K562 (cell line): ENCODE results near the gene NFIC. TPM values are rescaled to one million over a fixed set of nuclear protein-coding genes. Genes with fewer than 3 reads are reported as not detected.

Experiments used
- CBX1 ChIP-seq: sonication (generic); IDR thresholded peaks from 2 replicates; pipeline ENCODE4 v1.6.1; 2016; ENCODE audit warnings: antibody characterized with exemption, low read depth, mild to moderate bottlenecking
- ELF1 ChIP-seq: fragments of 200-800 bp; sonication (Bioruptor generic); IDR thresholded peaks from 2 replicates; pipeline ENCODE4 v1.6.1; 2016; ENCODE audit warnings: missing genetic modification characterization, missing compliant biosample characterization
- ETS2 ChIP-seq: IDR thresholded peaks from 2 replicates; pipeline ENCODE4 v1.6.1; 2016; ENCODE audit warnings: borderline replicate concordance, missing genetic modification characterization, mild to moderate bottlenecking, moderate library complexity, missing compliant biosample characterization; ENCODE audit not compliant: poor library complexity, severe bottlenecking
- PYGO2 ChIP-seq: fragments of 450-650 bp; IDR thresholded peaks from 2 replicates; pipeline ENCODE4 v1.6.1; 2016; ENCODE audit warnings: mild to moderate bottlenecking, missing genetic modification characterization, moderate library complexity, missing compliant biosample characterization
- SRSF3 ChIP-seq: fragments of 200-400 bp; formaldehyde crosslinking; IDR thresholded peaks from 2 replicates; pipeline ENCODE4 v1.6.1; 2016; ENCODE audit warnings: mild to moderate bottlenecking, low read length, moderate library complexity; ENCODE audit not compliant: insufficient read depth
- ZNF311 ChIP-seq: fragments of 250-450 bp; sonication (Bioruptor Pico); IDR thresholded peaks from 2 replicates; pipeline ENCODE4 v1.4.0; 2020; ENCODE audit warnings: mild to moderate bottlenecking, moderate library complexity
- polyA plus RNA-seq, 8 experiments: library from polyadenylated mRNA; depleted of rRNA in 4 of 8; stranded (reverse) in 5 of 8; unstranded in 3 of 8; fragments of >200 nt; fragmentation: Nextera tagmentation in 2 of 8; fragmentation: Illumina TruSeq in 1 of 8; extraction: Ambion mirVana in 2 of 8; extraction: Trizol in 1 of 8; gene quantifications; 2 replicates each; pipeline versions ENCODE4 v1.2.1 to v1.2.3, GENCODE V29; 2011 to 2014; ENCODE audit warnings: inconsistent platforms in 1 of 8, missing spikeins in 1 of 8
- total RNA-seq, 7 experiments: library from RNA; depleted of rRNA in 6 of 7; stranded (reverse); fragments of >200 nt in 6 of 7; fragmentation: Illumina TruSeq in 2 of 7; extraction: Trizol in 2 of 7; gene quantifications; 2 replicates each; pipeline versions ENCODE4 v1.2.1 to v1.2.3, GENCODE V29; 2011 to 2021; ENCODE audit warnings: low replicate concordance in 1 of 7
- TF ChIP-seq, protein P1 (sequence below): fragments of 250-450 bp; sonication (Bioruptor Pico); IDR thresholded peaks from 2 replicates; pipeline ENCODE4 v1.5.0; 2020; ENCODE audit warnings: mild to moderate bottlenecking, borderline replicate concordance
- TF ChIP-seq, protein P2 (sequence below): fragments of 450-650 bp; IDR thresholded peaks from 2 replicates; pipeline ENCODE4 v1.6.1; 2016; ENCODE audit warnings: borderline replicate concordance
- TF ChIP-seq, protein P3 (sequence below): fragments of 250-450 bp; sonication (Bioruptor Pico); IDR thresholded peaks from 2 replicates; pipeline ENCODE4 v1.5.1; 2021; ENCODE audit warnings: mild to moderate bottlenecking
- TF ChIP-seq, protein P4 (sequence below): fragments of 200-800 bp; sonication (Bioruptor generic); IDR thresholded peaks from 2 replicates; pipeline ENCODE4 v1.6.1; 2017; ENCODE audit warnings: missing genetic modification characterization, missing compliant biosample characterization

Gene NFIC
- total and polyA plus RNA-seq, 9 of the 15 experiments (the other 6 are each of a cell fraction or from before 2014, with no cell fraction given) = 0.71 to 62.1 (median 6.9) TPM

DNA sequence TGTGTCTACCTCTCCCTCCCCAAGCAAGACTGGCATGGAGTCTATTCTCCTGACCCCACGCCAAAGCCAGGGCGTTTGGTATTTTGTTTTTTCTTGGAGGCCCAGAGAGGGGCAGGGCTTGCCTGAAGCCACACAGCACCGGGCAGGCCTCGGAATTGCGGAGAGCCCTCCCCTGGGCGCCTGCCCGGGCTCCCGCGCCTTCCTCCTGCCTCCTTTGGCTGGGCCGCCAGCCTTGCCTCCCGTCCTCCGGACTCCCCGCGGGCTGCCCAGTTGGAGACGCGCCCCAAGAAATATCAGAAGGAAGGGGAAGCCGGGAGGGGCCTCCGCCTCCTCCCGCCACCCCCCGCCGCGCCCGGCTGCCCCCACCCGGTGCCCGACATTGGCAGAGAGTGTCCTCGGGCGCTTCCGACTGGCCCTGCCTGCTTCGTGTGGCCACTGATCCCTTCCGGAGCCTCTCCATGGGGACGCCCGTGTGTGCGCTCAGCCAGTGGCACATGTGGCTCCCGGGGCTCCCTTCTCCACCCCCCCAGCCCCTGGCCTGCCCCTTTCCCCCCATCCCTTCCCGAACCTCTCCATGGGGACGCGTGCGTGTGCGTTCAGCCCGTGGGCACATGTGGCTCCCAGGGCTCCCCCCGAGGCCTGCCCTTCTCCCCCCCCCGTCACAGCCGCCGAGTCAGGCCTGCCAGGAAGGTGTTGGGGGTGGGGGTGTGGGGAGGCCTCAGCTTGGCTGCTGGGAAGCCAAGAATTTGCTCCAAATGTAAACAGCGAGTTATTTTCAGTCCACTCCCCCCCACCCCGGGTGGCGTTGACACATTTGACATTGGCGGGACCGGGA is 37.3 kb downstream of the NFIC start (continued):
- TF ChIP-seq, protein P1, sequence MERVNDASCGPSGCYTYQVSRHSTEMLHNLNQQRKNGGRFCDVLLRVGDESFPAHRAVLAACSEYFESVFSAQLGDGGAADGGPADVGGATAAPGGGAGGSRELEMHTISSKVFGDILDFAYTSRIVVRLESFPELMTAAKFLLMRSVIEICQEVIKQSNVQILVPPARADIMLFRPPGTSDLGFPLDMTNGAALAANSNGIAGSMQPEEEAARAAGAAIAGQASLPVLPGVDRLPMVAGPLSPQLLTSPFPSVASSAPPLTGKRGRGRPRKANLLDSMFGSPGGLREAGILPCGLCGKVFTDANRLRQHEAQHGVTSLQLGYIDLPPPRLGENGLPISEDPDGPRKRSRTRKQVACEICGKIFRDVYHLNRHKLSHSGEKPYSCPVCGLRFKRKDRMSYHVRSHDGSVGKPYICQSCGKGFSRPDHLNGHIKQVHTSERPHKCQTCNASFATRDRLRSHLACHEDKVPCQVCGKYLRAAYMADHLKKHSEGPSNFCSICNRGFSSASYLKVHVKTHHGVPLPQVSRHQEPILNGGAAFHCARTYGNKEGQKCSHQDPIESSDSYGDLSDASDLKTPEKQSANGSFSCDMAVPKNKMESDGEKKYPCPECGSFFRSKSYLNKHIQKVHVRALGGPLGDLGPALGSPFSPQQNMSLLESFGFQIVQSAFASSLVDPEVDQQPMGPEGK (CRISPR knock-in tag) = no peak
- TF ChIP-seq PYGO2 (tag) (no peak), ZNF311 (CRISPR knock-in tag) (no peak), ELF1 (tag) (no peak), ETS2 (tag) (no peak), CBX1 (0 out of 2 replicates have a peak, but pooled peaks have one; percentile 39), SRSF3 (no peak)
- TF ChIP-seq, protein P2, sequence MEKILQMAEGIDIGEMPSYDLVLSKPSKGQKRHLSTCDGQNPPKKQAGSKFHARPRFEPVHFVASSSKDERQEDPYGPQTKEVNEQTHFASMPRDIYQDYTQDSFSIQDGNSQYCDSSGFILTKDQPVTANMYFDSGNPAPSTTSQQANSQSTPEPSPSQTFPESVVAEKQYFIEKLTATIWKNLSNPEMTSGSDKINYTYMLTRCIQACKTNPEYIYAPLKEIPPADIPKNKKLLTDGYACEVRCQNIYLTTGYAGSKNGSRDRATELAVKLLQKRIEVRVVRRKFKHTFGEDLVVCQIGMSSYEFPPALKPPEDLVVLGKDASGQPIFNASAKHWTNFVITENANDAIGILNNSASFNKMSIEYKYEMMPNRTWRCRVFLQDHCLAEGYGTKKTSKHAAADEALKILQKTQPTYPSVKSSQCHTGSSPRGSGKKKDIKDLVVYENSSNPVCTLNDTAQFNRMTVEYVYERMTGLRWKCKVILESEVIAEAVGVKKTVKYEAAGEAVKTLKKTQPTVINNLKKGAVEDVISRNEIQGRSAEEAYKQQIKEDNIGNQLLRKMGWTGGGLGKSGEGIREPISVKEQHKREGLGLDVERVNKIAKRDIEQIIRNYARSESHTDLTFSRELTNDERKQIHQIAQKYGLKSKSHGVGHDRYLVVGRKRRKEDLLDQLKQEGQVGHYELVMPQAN = no peak
- TF ChIP-seq, protein P3, sequence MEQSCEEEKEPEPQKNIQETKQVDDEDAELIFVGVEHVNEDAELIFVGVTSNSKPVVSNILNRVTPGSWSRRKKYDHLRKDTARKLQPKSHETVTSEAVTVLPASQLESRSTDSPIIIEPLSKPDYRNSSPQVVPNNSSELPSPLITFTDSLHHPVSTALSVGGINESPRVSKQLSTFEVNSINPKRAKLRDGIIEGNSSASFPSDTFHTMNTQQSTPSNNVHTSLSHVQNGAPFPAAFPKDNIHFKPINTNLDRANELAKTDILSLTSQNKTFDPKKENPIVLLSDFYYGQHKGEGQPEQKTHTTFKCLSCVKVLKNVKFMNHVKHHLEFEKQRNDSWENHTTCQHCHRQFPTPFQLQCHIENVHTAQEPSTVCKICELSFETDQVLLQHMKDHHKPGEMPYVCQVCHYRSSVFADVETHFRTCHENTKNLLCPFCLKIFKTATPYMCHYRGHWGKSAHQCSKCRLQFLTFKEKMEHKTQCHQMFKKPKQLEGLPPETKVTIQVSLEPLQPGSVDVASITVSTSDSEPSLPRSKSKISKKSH (CRISPR knock-in tag) = no peak
- TF ChIP-seq, protein P4, sequence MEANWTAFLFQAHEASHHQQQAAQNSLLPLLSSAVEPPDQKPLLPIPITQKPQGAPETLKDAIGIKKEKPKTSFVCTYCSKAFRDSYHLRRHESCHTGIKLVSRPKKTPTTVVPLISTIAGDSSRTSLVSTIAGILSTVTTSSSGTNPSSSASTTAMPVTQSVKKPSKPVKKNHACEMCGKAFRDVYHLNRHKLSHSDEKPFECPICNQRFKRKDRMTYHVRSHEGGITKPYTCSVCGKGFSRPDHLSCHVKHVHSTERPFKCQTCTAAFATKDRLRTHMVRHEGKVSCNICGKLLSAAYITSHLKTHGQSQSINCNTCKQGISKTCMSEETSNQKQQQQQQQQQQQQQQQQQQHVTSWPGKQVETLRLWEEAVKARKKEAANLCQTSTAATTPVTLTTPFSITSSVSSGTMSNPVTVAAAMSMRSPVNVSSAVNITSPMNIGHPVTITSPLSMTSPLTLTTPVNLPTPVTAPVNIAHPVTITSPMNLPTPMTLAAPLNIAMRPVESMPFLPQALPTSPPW (CRISPR knock-in tag) = peak; percentile 62
- TF ChIP-seq, all 486 proteins: peak for 11
